Measurements from ENCODE around the gene NTSR2. TPM values are rescaled to one million over a fixed set of nuclear protein-coding genes. Genes with fewer than 3 reads are reported as not detected.
"Not testable (repeated sequence)": the region's sequence is repeated elsewhere in the genome, so short reads cannot be mapped to it uniquely, and the experiment has no call there.

Gene NTSR2
- total RNA-seq, 1 donor from 2014 or later: not detected

- peaks cover 15% of the 10 kb centered on the region for H3K27me3 Mint-ChIP-seq (ENCODE audit: insufficient read depth)
- H3K27ac Mint-ChIP-seq: no peak overlapping the region
- no peaks in the 10 kb centered on the region for H3K36me3 Mint-ChIP-seq (ENCODE audit: low read depth)
- DNase-seq (ENCODE audit: low spot score): no peak
- no peak overlapping the region for H3K4me3 Mint-ChIP-seq
- peaks cover 8% of the 10 kb centered on the region for H3K9me3 Mint-ChIP-seq
- peaks cover 6% of the 10 kb centered on the region for H3K4me1 Mint-ChIP-seq (ENCODE audit: low read depth)
- intact Hi-C loops (cut with micrococcal nuclease): no loop called here
Measured at GRCh38 chr2:11667194-11667593, 2.8 kb downstream of the NTSR2 start.

DNA sequence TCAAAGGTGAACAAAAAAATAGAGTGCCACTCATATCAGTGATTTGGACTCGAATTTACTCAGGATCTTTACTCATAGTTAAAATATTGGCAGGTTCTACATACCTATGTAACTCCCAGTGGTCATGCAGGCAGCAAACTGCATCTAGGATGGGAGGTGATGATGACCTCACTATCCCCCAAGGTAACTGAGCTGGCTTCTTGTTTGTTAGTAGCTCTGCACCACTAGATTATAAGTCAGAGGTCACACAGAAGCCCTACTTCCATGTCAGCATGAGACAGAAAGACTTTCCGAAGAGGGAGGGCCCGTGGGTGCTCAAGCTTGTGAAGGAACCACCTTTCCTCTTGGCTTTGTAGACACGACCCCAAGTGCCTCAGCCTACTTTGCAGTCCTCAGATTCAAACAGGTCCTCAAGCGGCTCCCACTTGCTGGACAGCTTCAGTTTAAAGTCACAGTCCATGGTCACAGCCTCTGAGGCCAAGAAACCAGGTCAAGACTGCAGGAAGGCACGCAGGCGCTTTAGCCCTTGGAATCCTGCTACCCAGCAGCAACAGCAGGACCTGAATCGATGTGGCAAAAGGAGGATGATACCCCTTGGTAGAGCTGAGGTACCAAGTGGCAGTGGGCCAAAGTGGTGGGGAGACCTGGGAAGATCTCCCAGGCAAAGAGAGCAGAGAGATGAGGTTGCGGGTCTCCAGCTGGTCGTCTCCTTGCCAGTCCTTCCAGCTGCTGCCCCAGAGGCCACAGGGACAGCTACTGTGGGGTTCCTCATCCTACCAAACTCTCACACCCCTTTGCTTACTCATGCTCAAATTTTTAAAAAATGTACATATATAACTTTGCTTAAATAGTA, 4.3 kb downstream of the NTSR2 start:
- no peaks in the 10 kb centered on the region for H3K36me3 Mint-ChIP-seq (ENCODE audit: low read depth)
- no peak for DNase-seq (ENCODE audit: low spot score)
- no peak overlapping the region for H3K4me3 Mint-ChIP-seq
- peaks cover 11% of the 10 kb centered on the region for H3K9me3 Mint-ChIP-seq
- no peak overlapping the region for H3K27ac Mint-ChIP-seq
- H3K4me1 Mint-ChIP-seq (ENCODE audit: low read depth): peaks cover 6% of the 10 kb centered on the region
- peaks cover 14% of the 10 kb centered on the region for H3K27me3 Mint-ChIP-seq (ENCODE audit: insufficient read depth)
- intact Hi-C loops (cut with micrococcal nuclease): no loop called here

DNA sequence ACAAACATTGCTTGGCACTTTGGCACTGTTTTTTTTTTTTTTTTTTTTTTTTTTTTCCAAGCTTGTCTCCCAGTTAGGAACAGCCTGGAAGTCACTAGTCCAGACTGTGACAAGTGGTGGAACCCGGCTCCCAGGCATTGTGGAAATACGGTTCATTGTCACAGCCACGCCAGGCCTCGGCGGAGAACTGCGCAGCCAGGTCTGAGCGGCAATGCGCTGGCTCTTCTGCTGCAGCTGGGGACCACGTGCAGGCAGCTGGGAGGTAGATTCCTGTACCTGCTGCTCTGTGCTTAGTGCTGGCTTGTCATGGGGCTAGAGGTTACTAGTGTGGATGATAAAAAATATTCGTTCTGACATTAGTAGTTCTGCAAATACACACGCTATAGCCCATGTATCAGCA, 5.0 kb downstream of the NTSR2 start:
- intact Hi-C loops (cut with micrococcal nuclease): no loop called here
- no peak for DNase-seq (ENCODE audit: low spot score)
- no peaks in the 10 kb centered on the region for H3K36me3 Mint-ChIP-seq (ENCODE audit: low read depth)
- no peak overlapping the region for H3K27ac Mint-ChIP-seq
- peaks cover 10% of the 10 kb centered on the region for H3K27me3 Mint-ChIP-seq (ENCODE audit: insufficient read depth)
- peaks cover under 1% of the 10 kb centered on the region for H3K4me1 Mint-ChIP-seq (ENCODE audit: low read depth)
- peaks cover 11% of the 10 kb centered on the region for H3K9me3 Mint-ChIP-seq
- H3K4me3 Mint-ChIP-seq: no peak overlapping the region

- peaks cover 5% of the 10 kb centered on the region for H3K27me3 Mint-ChIP-seq (ENCODE audit: insufficient read depth)
- H3K36me3 Mint-ChIP-seq (ENCODE audit: low read depth): no peaks in the 10 kb centered on the region
- peaks cover 11% of the 10 kb centered on the region for H3K9me3 Mint-ChIP-seq
- intact Hi-C loops (cut with micrococcal nuclease): no loop called here
- no peak overlapping the region for H3K4me3 Mint-ChIP-seq
- DNase-seq (ENCODE audit: low spot score): no peak
- H3K27ac Mint-ChIP-seq: no peak overlapping the region
- no peaks in the 10 kb centered on the region for H3K4me1 Mint-ChIP-seq (ENCODE audit: low read depth)
Measured at GRCh38 chr2:11663427-11663826, 6.6 kb downstream of the NTSR2 start.

- no peak overlapping the region for H3K4me3 Mint-ChIP-seq
- no peak for DNase-seq (ENCODE audit: low spot score)
- no peaks in the 10 kb centered on the region for H3K4me1 Mint-ChIP-seq (ENCODE audit: low read depth)
- H3K9me3 Mint-ChIP-seq: peaks cover 11% of the 10 kb centered on the region
- H3K27ac Mint-ChIP-seq: no peak overlapping the region
- H3K36me3 Mint-ChIP-seq (ENCODE audit: low read depth): no peaks in the 10 kb centered on the region
- peaks cover 5% of the 10 kb centered on the region for H3K27me3 Mint-ChIP-seq (ENCODE audit: insufficient read depth)
- intact Hi-C loops (cut with micrococcal nuclease): no loop called here
Measured at GRCh38 chr2:11662882-11663281, 7.1 kb downstream of the NTSR2 start.

DNA sequence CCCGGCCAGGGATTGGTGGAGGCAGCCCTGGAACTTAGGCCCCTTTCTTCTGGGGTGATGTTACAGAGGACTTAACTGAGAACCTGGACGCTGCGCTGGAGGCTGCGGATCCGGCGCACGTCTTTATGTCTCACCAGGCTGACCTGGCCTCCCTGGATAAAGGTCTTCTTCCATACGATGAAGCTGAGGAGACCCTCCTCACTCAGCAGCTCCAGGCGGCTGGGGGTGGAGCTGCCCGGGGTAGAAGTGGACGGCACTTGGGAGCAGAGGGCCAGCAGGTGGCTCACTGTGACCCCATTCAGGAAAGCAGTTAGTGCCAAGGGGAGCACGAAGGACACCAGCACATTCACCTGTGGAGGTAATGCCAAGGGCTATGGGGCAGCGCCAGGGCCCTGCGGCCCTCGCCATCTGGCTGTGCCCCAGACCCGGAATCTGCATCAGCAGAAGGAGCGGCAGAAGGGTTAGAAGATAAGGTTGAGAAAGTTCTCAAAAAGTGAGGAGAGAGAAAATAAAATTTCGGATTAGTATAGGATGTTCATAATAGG, 8.0 kb downstream of the NTSR2 start:
- Mint-ChIP-seq H3K9me3 (peaks cover 11% of the 10 kb centered on the region), H3K4me3 (no peak overlapping the region), H3K27me3 (ENCODE audit: insufficient read depth) (peaks cover 5% of the 10 kb centered on the region), H3K4me1 (ENCODE audit: low read depth) (no peaks in the 10 kb centered on the region), H3K27ac (no peak overlapping the region), H3K36me3 (ENCODE audit: low read depth) (no peaks in the 10 kb centered on the region)
- intact Hi-C loops (cut with micrococcal nuclease): no loop called here
- DNase-seq (ENCODE audit: low spot score): no peak

DNA sequence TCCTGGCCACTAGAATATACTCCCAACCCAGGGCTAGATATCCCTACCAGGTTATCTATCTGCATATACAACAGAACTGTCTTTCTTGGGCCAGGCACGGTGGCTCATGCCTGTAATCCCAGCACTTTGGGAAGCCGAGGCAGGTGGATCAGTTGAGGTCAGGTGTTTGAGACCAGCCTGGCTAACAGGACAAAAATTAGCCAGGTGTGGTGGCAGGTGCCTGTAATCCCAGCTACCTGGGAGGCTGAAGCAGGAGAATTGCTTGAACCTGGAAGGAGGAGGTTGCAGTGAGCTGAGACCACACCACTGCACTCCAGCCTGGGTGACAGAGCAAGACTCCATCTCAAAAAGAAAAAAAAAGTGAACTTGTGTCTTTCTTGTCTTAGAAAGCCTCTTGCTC, 9.6 kb downstream of the NTSR2 start:
- H3K4me3 Mint-ChIP-seq; H3K27ac Mint-ChIP-seq; H3K27me3 Mint-ChIP-seq (ENCODE audit: insufficient read depth); H3K4me1 Mint-ChIP-seq (ENCODE audit: low read depth); H3K36me3 Mint-ChIP-seq (ENCODE audit: low read depth); DNase-seq (ENCODE audit: low spot score); intact Hi-C loops (cut with micrococcal nuclease): not testable (repeated sequence)
- peaks cover 11% of the 10 kb centered on the region for H3K9me3 Mint-ChIP-seq

DNA sequence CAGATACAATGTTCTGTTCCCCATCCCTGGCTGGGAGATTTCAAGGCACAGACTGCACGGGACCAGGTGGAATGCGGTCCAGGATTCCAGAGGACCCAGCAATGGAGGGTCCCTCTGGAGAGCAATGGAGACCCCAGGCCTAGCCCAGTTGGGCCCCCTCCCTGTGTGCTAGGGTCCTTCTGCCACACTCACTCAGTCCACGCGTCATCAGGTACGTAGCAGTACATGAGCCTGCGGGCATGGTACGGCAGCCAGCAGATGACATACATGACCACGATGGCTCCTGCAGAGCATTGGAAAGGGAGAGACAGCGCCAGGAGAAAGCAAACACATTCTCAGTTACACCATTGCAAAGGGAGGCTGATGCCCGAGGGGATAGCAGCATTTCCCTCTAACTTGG, 10.1 kb downstream of the NTSR2 start:
- Mint-ChIP-seq H3K27me3 (ENCODE audit: insufficient read depth) (peaks cover 2% of the 10 kb centered on the region), H3K4me3 (no peak overlapping the region), H3K4me1 (ENCODE audit: low read depth) (no peaks in the 10 kb centered on the region), H3K27ac (no peak overlapping the region), H3K9me3 (peaks cover 11% of the 10 kb centered on the region), H3K36me3 (ENCODE audit: low read depth) (no peaks in the 10 kb centered on the region)
- no peak for DNase-seq (ENCODE audit: low spot score)
- intact Hi-C loops (cut with micrococcal nuclease): no loop called here

DNA sequence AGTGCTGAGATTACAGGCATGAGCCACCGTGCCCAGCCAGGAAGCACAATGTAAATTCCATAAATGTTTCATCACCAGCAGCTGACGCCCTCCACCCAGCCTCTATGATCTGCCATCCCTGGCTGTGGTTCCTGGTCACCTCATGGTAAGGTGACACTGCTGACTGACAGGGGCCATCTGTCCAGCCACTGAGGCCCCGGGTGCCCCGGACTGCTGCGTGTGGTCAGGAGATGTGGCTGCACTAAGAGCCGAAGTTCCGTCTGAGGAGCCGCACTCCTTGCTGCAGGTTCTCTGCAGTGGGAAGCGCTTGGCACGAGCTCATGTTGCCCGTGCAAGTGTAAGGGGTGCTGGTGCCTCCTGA, 10.9 kb downstream of the NTSR2 start:
- Mint-ChIP-seq H3K36me3 (ENCODE audit: low read depth) (no peaks in the 10 kb centered on the region), H3K27ac (no peak overlapping the region), H3K4me3 (no peak overlapping the region), H3K27me3 (ENCODE audit: insufficient read depth) (peaks cover 2% of the 10 kb centered on the region), H3K9me3 (peaks cover 11% of the 10 kb centered on the region), H3K4me1 (ENCODE audit: low read depth) (no peaks in the 10 kb centered on the region)
- intact Hi-C loops (cut with micrococcal nuclease): no loop called here
- DNase-seq (ENCODE audit: low spot score): no peak

DNA sequence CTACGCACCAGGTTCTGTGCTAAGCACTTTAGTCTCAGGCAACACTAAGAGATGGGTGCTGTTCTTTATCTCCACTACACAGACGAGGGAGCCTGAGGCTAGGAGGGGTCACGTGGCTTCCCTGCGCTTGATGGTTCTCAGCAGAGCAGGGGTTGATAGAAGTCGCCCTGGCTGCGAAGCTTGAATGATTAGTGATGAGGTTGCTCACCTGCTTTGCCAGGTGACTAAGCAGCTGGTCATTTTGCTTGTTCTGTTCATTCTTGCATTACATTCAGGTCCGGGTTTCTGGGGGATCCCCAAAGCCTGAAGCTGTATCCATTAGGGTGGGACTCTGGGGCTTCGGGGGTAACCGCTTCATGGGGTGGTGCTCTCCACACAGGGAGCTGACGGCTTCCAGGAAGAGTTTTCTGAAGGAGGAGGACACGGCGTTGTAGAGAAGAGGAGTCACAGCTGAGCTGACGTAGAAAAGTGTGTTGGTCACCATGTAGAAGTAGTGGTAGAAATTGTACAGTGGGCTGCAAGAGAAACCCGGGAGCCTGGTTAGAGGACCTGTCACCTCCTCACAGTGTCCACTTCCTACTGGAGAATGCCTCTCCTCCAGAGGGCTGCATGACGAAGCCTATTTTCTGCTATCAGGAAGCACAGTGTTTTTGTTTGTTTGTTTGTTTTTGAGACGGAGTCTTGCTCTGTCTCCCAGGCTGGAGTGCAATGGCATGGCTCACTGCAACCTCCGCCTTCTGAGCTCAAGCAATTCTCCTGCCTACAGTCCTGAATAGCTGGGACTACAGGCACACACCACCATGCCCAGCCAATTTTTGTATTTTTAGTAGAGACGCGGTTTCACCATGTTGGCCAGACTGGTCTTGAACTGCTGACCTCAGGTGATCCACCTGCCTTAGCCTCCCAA, 11.5 kb downstream of the NTSR2 start:
- no peak overlapping the region for H3K4me3 Mint-ChIP-seq
- intact Hi-C loops (cut with micrococcal nuclease): no loop called here
- peaks cover 11% of the 10 kb centered on the region for H3K9me3 Mint-ChIP-seq
- no peak overlapping the region for H3K27ac Mint-ChIP-seq
- DNase-seq (ENCODE audit: low spot score): no peak
- no peaks in the 10 kb centered on the region for H3K36me3 Mint-ChIP-seq (ENCODE audit: low read depth)
- peaks cover 3% of the 10 kb centered on the region for H3K27me3 Mint-ChIP-seq (ENCODE audit: insufficient read depth)
- H3K4me1 Mint-ChIP-seq (ENCODE audit: low read depth): no peaks in the 10 kb centered on the region

- no peak for DNase-seq (ENCODE audit: low spot score)
- Mint-ChIP-seq H3K4me3 (no peak overlapping the region), H3K4me1 (ENCODE audit: low read depth) (no peaks in the 10 kb centered on the region), H3K9me3 (peaks cover 4% of the 10 kb centered on the region), H3K27ac (no peak overlapping the region), H3K27me3 (ENCODE audit: insufficient read depth) (peaks cover 3% of the 10 kb centered on the region), H3K36me3 (ENCODE audit: low read depth) (no peaks in the 10 kb centered on the region)
- intact Hi-C loops (cut with micrococcal nuclease): no loop called here
Measured at GRCh38 chr2:11657646-11658045, 12.3 kb downstream of the NTSR2 start.

GRCh38 chr2:11657195-11657594, 12.8 kb downstream of the NTSR2 start:
- intact Hi-C loops (cut with micrococcal nuclease): no loop called here
- no peak overlapping the region for H3K4me3 Mint-ChIP-seq

GRCh38 chr2:11656671-11657101, 13.3 kb downstream of the NTSR2 start:
- intact Hi-C loops (cut with micrococcal nuclease): no loop called here
- Mint-ChIP-seq H3K27me3 (ENCODE audit: insufficient read depth) (peaks cover 3% of the 10 kb centered on the region), H3K4me1 (ENCODE audit: low read depth) (no peaks in the 10 kb centered on the region), H3K9me3 (no peaks in the 10 kb centered on the region), H3K36me3 (ENCODE audit: low read depth) (no peaks in the 10 kb centered on the region), H3K27ac (no peak overlapping the region), H3K4me3 (no peak overlapping the region)
- no peak for DNase-seq (ENCODE audit: low spot score)

More at GRCh38 chr2:11657195-11657594, 12.8 kb downstream of the NTSR2 start:
- H3K4me1 Mint-ChIP-seq (ENCODE audit: low read depth): no peaks in the 10 kb centered on the region
- H3K27me3 Mint-ChIP-seq (ENCODE audit: insufficient read depth): peaks cover 3% of the 10 kb centered on the region
- no peak for DNase-seq (ENCODE audit: low spot score)
- peaks cover 3% of the 10 kb centered on the region for H3K9me3 Mint-ChIP-seq
- H3K36me3 Mint-ChIP-seq (ENCODE audit: low read depth): no peaks in the 10 kb centered on the region
- no peak overlapping the region for H3K27ac Mint-ChIP-seq

Measured in activated T-helper 1 cell treated with anti-CD3 and anti-CD28 coated beads, Interleukin-12 subunit alpha, Interleukin-12 subunit beta, Interleukin-2, Interleukin-4 antibody, amounts not matched to agents 30 ng/mL and 10 ng/mL and 1 ng/mL, durations not matched to agents 14 hours and 24 hours and 36 hours (primary cell).